ENCODE data around the gene TCF12. TPM values are rescaled to one million over a fixed set of nuclear protein-coding genes. Genes with fewer than 3 reads are reported as not detected.

Gene TCF12
- total RNA-seq: 100 to 1,000 TPM in 4 of 8 experiments, 10 to 100 TPM in 4; 34.7 to 177 (median 99.7) TPM

DNA sequence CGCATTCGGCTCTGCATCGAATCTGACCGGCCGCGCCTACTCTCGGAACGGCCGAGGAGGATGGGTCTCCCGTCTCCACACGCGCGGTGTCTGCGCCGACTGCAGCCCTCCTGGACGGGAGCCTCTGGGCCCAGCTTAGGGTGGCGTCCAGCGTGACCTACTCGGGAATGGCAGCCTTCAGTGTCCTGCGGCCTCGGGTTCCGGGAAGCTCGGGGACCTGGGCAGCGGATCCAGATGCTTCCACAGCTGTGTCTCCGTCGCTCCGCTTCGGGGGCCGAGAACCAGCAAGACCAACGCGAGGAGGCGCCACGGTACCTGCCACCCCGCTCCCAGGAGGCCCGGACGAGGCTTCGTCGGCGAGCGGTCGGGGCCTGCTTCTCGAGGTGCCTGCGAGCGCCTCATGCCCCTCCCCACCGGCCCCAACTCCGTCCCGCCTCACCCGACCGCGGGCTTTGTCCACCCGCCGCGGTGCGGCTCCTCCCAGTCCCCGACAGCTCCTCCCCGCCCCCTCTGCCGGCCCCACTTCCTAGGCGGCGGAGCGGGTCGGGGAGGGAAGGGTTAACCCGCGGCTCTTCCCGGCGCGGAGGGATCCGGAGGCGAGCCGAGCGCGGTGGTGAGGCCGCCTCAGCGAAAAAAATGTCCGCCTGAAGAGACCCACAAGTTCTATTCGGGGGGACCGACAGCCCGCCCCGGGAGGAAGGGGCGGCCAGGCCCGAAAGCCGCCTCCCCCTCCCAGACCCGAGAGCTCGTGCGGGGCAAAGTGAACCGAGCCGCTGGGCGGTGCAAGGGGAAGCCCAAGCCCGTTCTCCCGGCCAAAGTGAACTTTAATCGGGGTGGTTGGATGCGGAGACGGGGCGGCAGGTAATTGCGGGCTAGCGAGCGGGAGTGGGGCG is at the start of gene TCF12:
Gene TCF12 (plus strand): TSS at position 599 of the 893 bp plus-strand sequence. CDS start 1,270 bp downstream, outside the sequence.
- whole genome bisulfite sequencing, 10 experiments: 0 to 26% (median 16%) methylated on average over 1 to 17 of the region's 97 CpGs; no CpG with 5 or more reads in 5 of the 10 experiments
- peaks cover 11 to 36% of the 10 kb centered on the region in 2 donors for H3K4me1 ChIP-seq (replicated peaks in 1 of 2)
- H3K27ac ChIP-seq: peak within 1 kb of the TSS; percentile 90 to 93
- in situ Hi-C loops (cut with MboI; ENCODE audit: low pct_unique_long_range_greater_than_20kb in 2 of 9, low sequenced_read_pairs in 9 of 9, unreplicated experiment in 9 of 9): no loop called here
- peak; percentile 80 to 94 (median 92) for ATAC-seq (replicated peaks in 6 of 8)
- peak within 1 kb of the TSS; percentile 67 to 89 (median 74) for H3K4me3 ChIP-seq

GRCh38 chr15:56869573-56869972 is 48.9 kb upstream of the TCF12 start:
- H3K27ac ChIP-seq: no peak overlapping the region
- 13 to 100% (median 73%) methylated on average over 1 to 3 of the region's 3 CpGs for WGBS, 10 experiments
- ATAC-seq (replicated peaks in 6 of 8): peak in 1 of 8 experiments; percentile 4
- H3K4me1 ChIP-seq (replicated peaks in 1 of 2): peaks cover 15 to 18% of the 10 kb centered on the region in 2 donors
- no peak overlapping the region for H3K4me3 ChIP-seq
- in situ Hi-C loops (cut with MboI; ENCODE audit: low pct_unique_long_range_greater_than_20kb in 2 of 9, low sequenced_read_pairs in 9 of 9, unreplicated experiment in 9 of 9): loop anchor here in 1 of 9 experiments (25.0 kb wide), 1 partner anchor 382 kb away; no protein-coding TSS in a partner anchor

GRCh38 chr15:56871185-56871584 is 47.3 kb upstream of the TCF12 start:
- H3K4me3 ChIP-seq: no peak overlapping the region
- peaks cover 15 to 18% of the 10 kb centered on the region in 2 donors for H3K4me1 ChIP-seq (replicated peaks in 1 of 2)
- WGBS, 10 experiments: 0 to 89% (median 45%) methylated on average over 1 of the region's 1 CpG; no CpG with 5 or more reads in 2 of the 10 experiments
- in situ Hi-C loops (cut with MboI; ENCODE audit: low pct_unique_long_range_greater_than_20kb in 2 of 9, low sequenced_read_pairs in 9 of 9, unreplicated experiment in 9 of 9): loop anchor here in 1 of 9 experiments (25.0 kb wide), 1 partner anchor 384 kb away; no protein-coding TSS in a partner anchor
- ATAC-seq (replicated peaks in 6 of 8): peak in 6 of 8 experiments; percentile 12 to 42 (median 28)
- H3K27ac ChIP-seq: no peak overlapping the region

DNA sequence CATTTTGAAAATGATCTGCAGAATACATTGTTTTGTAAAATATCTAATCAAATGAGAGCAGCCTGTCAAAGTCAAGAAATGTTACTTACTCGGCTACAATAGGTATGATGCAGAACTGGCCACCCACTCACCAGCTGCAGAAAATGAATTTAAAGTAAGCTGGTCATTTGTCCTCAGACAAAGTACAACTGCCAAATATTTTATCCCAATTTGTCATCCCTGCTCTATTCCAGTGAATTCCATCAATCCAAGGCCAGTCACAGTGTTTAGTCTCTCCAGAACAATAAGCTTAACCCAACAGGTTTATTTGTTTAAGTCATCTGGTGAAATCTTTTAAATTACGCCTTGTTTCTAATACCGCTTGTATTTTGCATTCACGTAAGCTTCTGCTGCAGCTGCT is 46.6 kb upstream of the TCF12 start:
- peak in 5 of 8 experiments; percentile 36 to 73 (median 55) for ATAC-seq (replicated peaks in 6 of 8)
- in situ Hi-C loops (cut with MboI; ENCODE audit: low pct_unique_long_range_greater_than_20kb in 2 of 9, low sequenced_read_pairs in 9 of 9, unreplicated experiment in 9 of 9): loop anchor here in 1 of 9 experiments (25.0 kb wide), 1 partner anchor 385 kb away; no protein-coding TSS in a partner anchor
- 14 to 78% (median 39%) methylated on average over 1 to 4 of the region's 4 CpGs for WGBS, 10 experiments
- no peak overlapping the region for H3K27ac ChIP-seq
- H3K4me1 ChIP-seq (replicated peaks in 1 of 2): peaks cover 15 to 18% of the 10 kb centered on the region in 2 donors
- H3K4me3 ChIP-seq: no peak overlapping the region

- 26 to 100% (median 89%) methylated on average over 3 to 8 of the region's 8 CpGs; no CpG with 5 or more reads in 1 of the 10 experiments for WGBS, 10 experiments
- Histone ChIP-seq H3K4me3 (no peak overlapping the region), H3K27ac (no peak overlapping the region), H3K4me1 (replicated peaks in 1 of 2) (peaks cover 7 to 12% of the 10 kb centered on the region in 2 donors)
- in situ Hi-C loops (cut with MboI; ENCODE audit: low pct_unique_long_range_greater_than_20kb in 2 of 9, low sequenced_read_pairs in 9 of 9, unreplicated experiment in 9 of 9): no loop called here
- peak in 3 of 8 experiments; percentile 85 to 94 (median 90) for ATAC-seq (replicated peaks in 6 of 8)
Observed at GRCh38 chr15:56877255-56877970, 41.0 kb upstream of the TCF12 start.

- 44 to 94% (median 75%) methylated on average over 1 to 2 of the region's 2 CpGs; no CpG with 5 or more reads in 2 of the 10 experiments for WGBS, 10 experiments
- no peak overlapping the region for H3K27ac ChIP-seq
- in situ Hi-C loops (cut with MboI; ENCODE audit: low pct_unique_long_range_greater_than_20kb in 2 of 9, low sequenced_read_pairs in 9 of 9, unreplicated experiment in 9 of 9): no loop called here
- no peak for ATAC-seq (replicated peaks in 6 of 8)
- no peak overlapping the region for H3K4me3 ChIP-seq
- H3K4me1 ChIP-seq (replicated peaks in 1 of 2): peaks cover 0 to 14% of the 10 kb centered on the region in 2 donors
Observed at GRCh38 chr15:56879502-56879901, 38.9 kb upstream of the TCF12 start.

GRCh38 chr15:56883088-56883487 is 35.4 kb upstream of the TCF12 start:
- ATAC-seq (replicated peaks in 6 of 8): no peak
- 48 to 88% (median 66%) methylated on average over 1 to 4 of the region's 4 CpGs; no CpG with 5 or more reads in 1 of the 10 experiments for WGBS, 10 experiments
- Histone ChIP-seq H3K4me3 (no peak overlapping the region), H3K27ac (peak overlapping the region in 1 of 2 donors; percentile 20), H3K4me1 (replicated peaks in 1 of 2) (peaks cover 9 to 27% of the 10 kb centered on the region in 2 donors)
- in situ Hi-C loops (cut with MboI; ENCODE audit: low pct_unique_long_range_greater_than_20kb in 2 of 9, low sequenced_read_pairs in 9 of 9, unreplicated experiment in 9 of 9): no loop called here

DNA sequence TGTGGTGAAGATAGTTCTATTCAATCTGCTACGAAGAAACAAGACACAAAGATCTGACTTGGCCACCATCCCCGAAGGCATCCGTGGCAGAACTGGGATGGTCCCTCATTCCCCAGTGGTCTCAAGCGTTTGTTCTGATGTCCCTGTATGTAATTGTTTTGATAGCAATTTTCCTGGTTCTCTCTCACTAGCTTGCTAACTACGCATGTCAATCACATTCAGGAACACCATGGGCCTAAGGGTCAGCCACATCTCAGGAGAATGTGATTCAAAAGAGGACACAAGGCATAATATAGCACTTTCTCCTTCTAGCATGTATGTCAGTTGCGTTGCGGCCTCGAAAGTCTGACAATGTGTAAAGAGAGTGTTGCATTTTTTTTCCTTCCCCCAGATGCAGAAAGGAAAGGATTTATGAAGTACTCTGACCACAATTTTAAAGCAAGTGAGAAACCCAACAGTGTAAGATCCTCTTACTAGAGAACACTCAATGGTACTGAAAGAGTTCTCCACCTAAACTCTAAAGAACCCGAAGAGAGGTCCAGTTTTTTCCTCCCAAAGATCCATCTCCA is 32.0 kb upstream of the TCF12 start:
- no peak for ATAC-seq (replicated peaks in 6 of 8)
- in situ Hi-C loops (cut with MboI; ENCODE audit: low pct_unique_long_range_greater_than_20kb in 2 of 9, low sequenced_read_pairs in 9 of 9, unreplicated experiment in 9 of 9): no loop called here
- WGBS, 10 experiments: 43 to 100% (median 75%) methylated on average over 2 to 8 of the region's 9 CpGs; no CpG with 5 or more reads in 2 of the 10 experiments

GRCh38 chr15:56886932-56887781 is 31.3 kb upstream of the TCF12 start:
- peak; percentile 92 to 94 (median 93) for ATAC-seq (replicated peaks in 6 of 8)
- Histone ChIP-seq H3K4me1 (replicated peaks in 1 of 2) (peaks cover 12 to 32% of the 10 kb centered on the region in 2 donors), H3K4me3 (peak overlapping the region; percentile 44 to 55 (median 48)), H3K27ac (peak overlapping the region; percentile 90 to 92)
- 0 to 4% (median 1%) methylated on average over 2 to 11 of the region's 78 CpGs; no CpG with 5 or more reads in 4 of the 10 experiments for WGBS, 10 experiments
- in situ Hi-C loops (cut with MboI; ENCODE audit: low pct_unique_long_range_greater_than_20kb in 2 of 9, low sequenced_read_pairs in 9 of 9, unreplicated experiment in 9 of 9): no loop called here

More for the DNA sequence above, 32.0 kb upstream of the TCF12 start:
- Histone ChIP-seq H3K4me3 (peak overlapping the region; percentile 44 to 55 (median 48)), H3K27ac (peak overlapping the region; percentile 90 to 92), H3K4me1 (replicated peaks in 1 of 2) (peaks cover 9 to 33% of the 10 kb centered on the region in 2 donors)

DNA sequence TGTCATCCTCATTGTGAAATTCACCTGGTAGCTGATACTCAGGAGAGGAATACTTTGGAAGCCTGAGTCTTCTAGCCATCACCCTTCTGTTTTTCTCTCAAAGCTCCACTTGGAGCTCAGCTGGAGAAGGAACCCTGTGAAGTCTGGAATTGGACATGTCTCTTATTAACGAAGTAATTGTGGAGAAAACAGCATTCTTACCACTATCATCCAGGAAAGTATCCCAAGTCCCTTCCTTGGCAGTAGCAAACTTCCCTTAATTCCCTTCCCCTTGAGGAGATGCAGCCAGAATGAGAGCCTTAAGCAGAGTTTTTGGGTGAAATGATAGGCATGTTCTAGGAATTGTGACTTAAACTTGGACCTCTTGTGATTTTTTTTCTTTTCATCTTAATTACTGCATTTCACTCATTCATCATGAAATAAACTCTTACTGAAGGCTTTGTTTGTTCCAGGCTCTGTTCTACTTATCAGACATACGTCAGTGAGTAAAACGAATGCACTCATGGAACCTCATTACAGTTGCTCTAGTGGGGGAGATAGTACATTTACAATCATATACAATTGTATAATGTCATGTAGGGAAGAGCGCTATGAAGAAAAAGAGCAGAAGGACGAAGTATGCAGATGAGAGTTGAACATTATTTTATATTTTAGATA is 30.5 kb upstream of the TCF12 start:
- Histone ChIP-seq H3K27ac (peak overlapping the region; percentile 90 to 92), H3K4me1 (replicated peaks in 1 of 2) (peaks cover 12 to 32% of the 10 kb centered on the region in 2 donors), H3K4me3 (peak overlapping the region; percentile 44 to 55 (median 48))
- WGBS, 10 experiments: 44 to 73% (median 62%) methylated on average over 3 to 5 of the region's 5 CpGs; no CpG with 5 or more reads in 1 of the 10 experiments
- no peak for ATAC-seq (replicated peaks in 6 of 8)
- in situ Hi-C loops (cut with MboI; ENCODE audit: low pct_unique_long_range_greater_than_20kb in 2 of 9, low sequenced_read_pairs in 9 of 9, unreplicated experiment in 9 of 9): no loop called here

DNA sequence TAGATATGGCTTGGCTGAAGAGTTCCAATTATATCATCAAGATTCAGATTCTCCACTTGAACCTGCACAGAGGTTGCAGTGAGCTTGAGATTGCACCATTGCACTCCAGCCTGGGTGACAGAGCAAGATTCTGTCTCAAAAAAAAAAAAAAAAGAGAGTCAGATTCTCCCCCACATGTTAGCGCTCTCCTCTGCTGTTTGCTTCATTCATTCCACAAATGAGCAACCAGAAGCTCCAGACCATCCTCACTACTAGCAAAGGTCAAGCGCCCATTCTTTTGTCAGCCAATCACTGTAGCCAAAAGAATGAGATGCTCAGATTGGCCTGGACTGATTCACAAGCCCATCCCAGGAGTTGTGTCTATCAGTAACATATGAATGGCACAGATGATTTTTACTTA is 28.4 kb upstream of the TCF12 start:
- 75 to 100% (median 100%) methylated on average over 1 to 2 of the region's 2 CpGs; no CpG with 5 or more reads in 5 of the 10 experiments for WGBS, 10 experiments
- Histone ChIP-seq H3K4me1 (replicated peaks in 1 of 2) (peaks cover 12 to 37% of the 10 kb centered on the region in 2 donors), H3K4me3 (no peak overlapping the region), H3K27ac (no peak overlapping the region)
- in situ Hi-C loops (cut with MboI; ENCODE audit: low pct_unique_long_range_greater_than_20kb in 2 of 9, low sequenced_read_pairs in 9 of 9, unreplicated experiment in 9 of 9): no loop called here
- ATAC-seq (replicated peaks in 6 of 8): no peak

Data from motor neuron (in vitro differentiated cells).